ENCODE measurements around the gene ISM2.
"Not testable (repeated sequence)": the region's sequence is repeated elsewhere in the genome, so short reads cannot be mapped to it uniquely, and the experiment has no call there.

The ISM2 gene

GRCh38 chr14:77498120-77498979 is at the start of gene ISM2:
Gene ISM2 (minus strand): TSS chr14:77498816. CDS start chr14:77498793, 23 bp downstream.
- DNase-seq = no peak

- no peak for DNase-seq
Observed at GRCh38 chr14:77547512-77548180, 49.0 kb upstream of the ISM2 start.

GRCh38 chr14:77545171-77545570 is 46.6 kb upstream of the ISM2 start:
- not testable (repeated sequence) for DNase-seq

GRCh38 chr14:77544571-77544970 is 46.0 kb upstream of the ISM2 start:
- no peak for DNase-seq

GRCh38 chr14:77543637-77544334 is 45.2 kb upstream of the ISM2 start:
- no peak for DNase-seq

- DNase-seq = no peak
Observed at GRCh38 chr14:77543240-77543551, 44.6 kb upstream of the ISM2 start.

GRCh38 chr14:77542421-77543239 is 44.0 kb upstream of the ISM2 start:
- no peak for DNase-seq

GRCh38 chr14:77541905-77542304 is 43.3 kb upstream of the ISM2 start:
- DNase-seq = no peak

- DNase-seq = not testable (repeated sequence)
Observed at GRCh38 chr14:77536951-77537350, 38.3 kb upstream of the ISM2 start.

GRCh38 chr14:77531071-77531470 is 32.5 kb upstream of the ISM2 start:
- DNase-seq = no peak

GRCh38 chr14:77529963-77530362 is 31.3 kb upstream of the ISM2 start:
- no peak for DNase-seq

GRCh38 chr14:77529213-77529612 is 30.6 kb upstream of the ISM2 start:
- DNase-seq = no peak

GRCh38 chr14:77528701-77529100 is 30.1 kb upstream of the ISM2 start:
- not testable (repeated sequence) for DNase-seq

GRCh38 chr14:77526266-77526665 is 27.6 kb upstream of the ISM2 start:
- no peak for DNase-seq

- no peak for DNase-seq
Observed at GRCh38 chr14:77524536-77524935, 25.9 kb upstream of the ISM2 start.

- DNase-seq = no peak
Observed at GRCh38 chr14:77523109-77523508, 24.5 kb upstream of the ISM2 start.

GRCh38 chr14:77520555-77520954 is 21.9 kb upstream of the ISM2 start:
- no peak for DNase-seq

GRCh38 chr14:77516126-77516525 is 17.5 kb upstream of the ISM2 start:
- DNase-seq = no peak

- no peak for DNase-seq
Observed at GRCh38 chr14:77511486-77512162, 13.0 kb upstream of the ISM2 start.

- no peak for DNase-seq
Observed at GRCh38 chr14:77509366-77509765, 10.8 kb upstream of the ISM2 start.

- DNase-seq = peak; percentile 5
Observed at GRCh38 chr14:77508876-77509275, 10.3 kb upstream of the ISM2 start.

- peak; percentile 78 for DNase-seq
Observed at GRCh38 chr14:77508249-77508648, 9.6 kb upstream of the ISM2 start.
